Endothelial cell of umbilical vein (primary cell): ENCODE data around the gene RPS27L. TPM values are rescaled to one million over a fixed set of nuclear protein-coding genes. Genes with fewer than 3 reads are reported as not detected.

ENCODE experiments used
- BruUV-seq: library from RNA; stranded (reverse); fragments of 400-500 nt; replicated peaks from 2 replicates; lab custom pipeline; 2021; lab: Mats Ljungman, UMichigan
- CTCF ChIA-PET: fragments of 300-600, 350-600 bp; sonication (Branson Sonifier 250); formaldehyde crosslinking; loops from one replicate; lab custom pipeline; 2021; ENCODE audit warnings: antibody characterized with exemption, inconsistent platforms; lab: Charles Lee
- POLR2A ChIA-PET: fragments of 300-600, 350-600 bp; sonication (Branson Sonifier 250); formaldehyde crosslinking; loops from one replicate; lab custom pipeline; 2021; ENCODE audit warnings: antibody characterized with exemption, inconsistent platforms; lab: Charles Lee
- DNase-seq: peaks from one replicate; pipeline ENCODE4 v3.0.0-alpha.2; 2011; ENCODE audit warnings: low read depth, low spot score
- FAIRE-seq: peaks from 2 replicates; lab custom pipeline; 2011; peaks lifted over from hg19 to GRCh38; lab: Jason Lieb, UNC
- H2AFZ ChIP-seq: 2 replicates; pipeline ENCODE4 v1.6.0; 2012; ENCODE audit warnings: low read depth, low read length, control low read depth, inconsistent platforms
- H3K27ac ChIP-seq: 2 replicates; pipeline ENCODE4 v1.5.1; 2011; ENCODE audit warnings: low read depth, mild to moderate bottlenecking, control low read depth, low read length, moderate library complexity; ENCODE audit not compliant: insufficient read depth
- H3K27me3 ChIP-seq, 2 experiments: 2 replicates each; pipeline versions ENCODE4 v1.6.0 to v1.6.1; 2011; ENCODE audit warnings: low read length in 2 of 2, mixed read lengths in 1 of 2; ENCODE audit not compliant: control insufficient read depth in 2 of 2, insufficient read depth in 2 of 2
- H3K36me3 ChIP-seq, 2 experiments: 2 replicates in 1 of 2; 3 replicates in 1 of 2; pipeline ENCODE4 v1.5.1; 2011; ENCODE audit warnings: low read length in 2 of 2, mild to moderate bottlenecking in 1 of 2, moderate library complexity in 1 of 2; ENCODE audit not compliant: control insufficient read depth in 2 of 2, insufficient read depth in 2 of 2; ENCODE audit errors: extremely low read depth in 1 of 2
- H3K4me1 ChIP-seq: 3 replicates; pipeline ENCODE4 v1.5.1; 2011; ENCODE audit warnings: mild to moderate bottlenecking, low read length; ENCODE audit not compliant: control insufficient read depth, insufficient read depth; ENCODE audit errors: extremely low read depth
- H3K4me2 ChIP-seq: 2 replicates; pipeline ENCODE4 v1.6.1; 2011; ENCODE audit warnings: low read length, control low read depth, mixed read lengths; ENCODE audit not compliant: insufficient read depth
- H3K4me3 ChIP-seq, 3 experiments: fragments of 200-600 bp in 1 of 3; sonication (generic), shearing (Covaris generic) in 1 of 3; replicated peaks in 1 of 3; 2 replicates each; pipeline ENCODE4 v1.5.1; 2011 to 2016; ENCODE audit warnings: control low read depth in 3 of 3, low read length in 3 of 3, mild to moderate bottlenecking in 2 of 3, inconsistent platforms in 1 of 3, low read depth in 1 of 3, moderate library complexity in 1 of 3; ENCODE audit not compliant: insufficient read depth in 1 of 3
- H3K79me2 ChIP-seq: 2 replicates; pipeline ENCODE4 v1.6.0; 2012; ENCODE audit warnings: low read length, inconsistent platforms; ENCODE audit not compliant: control insufficient read depth, insufficient read depth
- H3K9ac ChIP-seq: replicated peaks from 2 replicates; pipeline ENCODE3; 2011; ENCODE audit warnings: low read length, control low read depth; ENCODE audit not compliant: insufficient read depth; ENCODE audit errors: extremely low read depth
- H3K9me1 ChIP-seq: replicated peaks from 3 replicates; pipeline ENCODE4 v1.6.0; 2011; ENCODE audit warnings: mild to moderate bottlenecking, low read length; ENCODE audit not compliant: control insufficient read depth, insufficient read depth; ENCODE audit errors: extremely low read depth
- H3K9me3 ChIP-seq: replicated peaks from 2 replicates; pipeline ENCODE4 v1.5.1; 2012; ENCODE audit warnings: low read length, inconsistent platforms; ENCODE audit not compliant: control insufficient read depth, insufficient read depth
- H4K20me1 ChIP-seq: replicated peaks from 2 replicates; pipeline ENCODE3; 2011; ENCODE audit warnings: mild to moderate bottlenecking, low read length; ENCODE audit not compliant: control insufficient read depth, insufficient read depth; ENCODE audit errors: extremely low read depth
- CTCF ChIP-seq, 2 donors: IDR thresholded peaks; 1 replicate in 1 of 2; 2 replicates in 1 of 2; pipeline ENCODE4 v1.5.1; 2011; ENCODE audit warnings: low read length in 2 of 2, mild to moderate bottlenecking in 2 of 2, moderate library complexity in 2 of 2, control low read depth in 1 of 2, inconsistent platforms in 1 of 2, low read depth in 1 of 2; ENCODE audit not compliant: insufficient read depth in 1 of 2; ENCODE audit errors: extremely low read depth in 1 of 2
- EZH2 ChIP-seq: IDR thresholded peaks from 2 replicates; pipeline ENCODE4 v1.6.1; 2012; ENCODE audit warnings: borderline replicate concordance, low read depth, mild to moderate bottlenecking, moderate library complexity, low read length, inconsistent platforms; ENCODE audit not compliant: severe bottlenecking
- FOS ChIP-seq: IDR thresholded peaks from 2 replicates; pipeline ENCODE4 v1.6.1; 2011; ENCODE audit warnings: mild to moderate bottlenecking, low read length, moderate library complexity, borderline replicate concordance; ENCODE audit not compliant: insufficient read depth
- GATA2 ChIP-seq: IDR thresholded peaks from 2 replicates; pipeline ENCODE4 v1.7.0; 2011; ENCODE audit warnings: low read depth, mild to moderate bottlenecking, moderate library complexity, mixed read lengths, low read length; ENCODE audit not compliant: insufficient read length, insufficient read depth
- JUN ChIP-seq: IDR thresholded peaks from 2 replicates; pipeline ENCODE4 v1.6.1; 2011; ENCODE audit warnings: borderline replicate concordance, low read depth; ENCODE audit not compliant: insufficient read length, insufficient read depth
- MAX ChIP-seq: IDR thresholded peaks from 2 replicates; pipeline ENCODE4 v1.6.1; 2011; ENCODE audit not compliant: insufficient read depth, insufficient read length
- MYC ChIP-seq: IDR thresholded peaks from one replicate; pipeline ENCODE4 v1.6.1; 2011; ENCODE audit warnings: mild to moderate bottlenecking, low read depth, low read length
- POLR2A ChIP-seq: IDR thresholded peaks from 2 replicates; pipeline ENCODE4 v1.6.1; 2012; ENCODE audit warnings: low read depth, mild to moderate bottlenecking, control low read depth, low read length
- POLR2AphosphoS5 ChIP-seq: IDR thresholded peaks from 2 replicates; pipeline ENCODE4 v1.6.1; 2012; ENCODE audit warnings: low read depth, mild to moderate bottlenecking, control low read depth, low read length, moderate library complexity; ENCODE audit not compliant: insufficient read depth
- dilution Hi-C: fragments of 300-500 bp; cut with MboI; formaldehyde crosslinking; loops from one replicate; pipeline ENCODE4 v1.15.0; 2019; ENCODE audit warnings: low sequenced_read_pairs; ENCODE audit not compliant: extremely low pct_ligation_motif_present
- intact Hi-C: fragments of 100-400 bp; cut with micrococcal nuclease; formaldehyde crosslinking; loops from one replicate; pipeline ENCODE4 v1.10.0; 2022
- polyA plus RNA-seq, 4 experiments: library from polyadenylated mRNA; depleted of rRNA in 3 of 4; stranded (reverse) in 3 of 4; unstranded in 1 of 4; fragments of >200 nt; gene quantifications; 2 replicates each; pipeline versions ENCODE4 v1.2.1 to v1.2.3, GENCODE V29; 2011 to 2012; ENCODE audit warnings: missing spikeins in 1 of 4
- total RNA-seq: library from RNA; stranded (reverse); gene quantifications from 2 replicates; pipeline ENCODE4 v1.2.3, GENCODE V29; 2021

The RPS27L gene
- total and polyA plus RNA-seq, 2 donors (not counting 3 experiments of a cell fraction or from before 2014, with no cell fraction given) = 163 to 345 TPM

DNA sequence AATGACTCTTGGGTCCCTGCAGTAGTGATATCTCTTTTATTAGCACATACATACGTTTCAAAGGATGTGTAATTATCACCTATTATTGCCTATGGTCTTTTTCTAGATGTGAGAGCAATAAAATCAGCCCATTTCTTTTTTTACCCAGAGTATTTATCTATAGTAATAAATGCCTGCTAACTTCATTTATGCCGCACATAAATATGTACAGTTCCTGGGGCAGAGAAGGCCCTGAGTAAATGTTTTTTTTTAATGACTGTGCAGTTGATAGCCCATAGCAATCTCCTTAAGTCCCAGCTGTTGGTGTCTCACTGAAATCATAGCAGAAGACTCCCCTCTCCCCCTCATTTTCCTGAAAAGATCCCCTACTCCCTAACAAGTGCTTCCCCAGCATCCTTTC, 48.8 kb upstream of the RPS27L start:
- Histone ChIP-seq H3K79me2 (peaks cover 71% of the 10 kb centered on the region), H3K9ac (no peak overlapping the region), H2AFZ (no peak overlapping the region), H3K36me3 (no peaks in the 10 kb centered on the region), H3K9me3 (no peaks in the 10 kb centered on the region), H3K4me2 (no peak overlapping the region), H3K4me3 (no peak overlapping the region), H3K9me1 (no peaks in the 10 kb centered on the region), H3K27ac (no peak overlapping the region), H3K27me3 (no peaks in the 10 kb centered on the region), H3K4me1 (peaks cover 16% of the 10 kb centered on the region), H4K20me1 (no peaks in the 10 kb centered on the region)
- no peak for TF ChIP-seq JUN
- no peak for TF ChIP-seq CTCF (IDR thresholded peaks at IDR 0.05; ENCODE audit: extremely low read depth in 1 of 2, insufficient read depth in 1 of 2, low read depth in 1 of 2, low read length in 2 of 2)
- no peak for TF ChIP-seq MYC
- TF ChIP-seq FOS = no peak
- TF ChIP-seq POLR2AphosphoS5 = no peak
- TF ChIP-seq MAX = no peak
- TF ChIP-seq EZH2 = no peak
- TF ChIP-seq GATA2 = no peak
- TF ChIP-seq POLR2A = no peak
- DNase-seq (no peak), FAIRE-seq (no peak)
- dilution Hi-C loops = no loop called here
- intact Hi-C loops = no loop called here
- ChIA-PET POLR2A (no interaction called here), CTCF (interaction anchor here (1.0 kb wide), 1 partner anchor 40 kb away, joined by 3 read pairs; no protein-coding TSS in a partner anchor)
- BruUV-seq = no TSS peak
